Activated T-helper 17 cell treated with anti-CD3 and anti-CD28 coated beads, Interleukin-2, amount 50 U/mL, for 72 hours (primary cell): Measurements from ENCODE around the gene TTLL11. TPM values are rescaled to one million over a fixed set of nuclear protein-coding genes. Genes with fewer than 3 reads are reported as not detected.

Experiments
- ATAC-seq: fragments of 150-1000 bp; cut with Tn5 transposase; replicated peaks from 2 replicates; pipeline ENCODE4 v1.10.0; 2021; ENCODE audit warnings: mild to moderate bottlenecking, moderate library complexity
- H3K27ac Mint-ChIP-seq: one replicate; pipeline ENCODE4 v1.8.0; 2022; ENCODE audit warnings: mixed read lengths
- H3K27me3 Mint-ChIP-seq: one replicate; pipeline ENCODE4 v1.8.0; 2022; ENCODE audit warnings: mixed read lengths
- H3K36me3 Mint-ChIP-seq: one replicate; pipeline ENCODE4 v1.8.0; 2022; ENCODE audit warnings: low read depth, mild to moderate bottlenecking, mixed read lengths
- H3K4me1 Mint-ChIP-seq: one replicate; pipeline ENCODE4 v1.8.0; 2022; ENCODE audit warnings: mixed read lengths
- H3K4me3 Mint-ChIP-seq: one replicate; pipeline ENCODE4 v1.8.0; 2022; ENCODE audit warnings: mild to moderate bottlenecking, mixed read lengths
- H3K9me3 Mint-ChIP-seq: one replicate; pipeline ENCODE4 v1.8.0; 2022; ENCODE audit warnings: mixed read lengths
- total RNA-seq, 2 donors: library from RNA; stranded (reverse); gene quantifications; one replicate each; pipeline ENCODE4 v1.2.3, GENCODE V29; 2022

The TTLL11 gene
- total RNA-seq, 2 donors from 2014 or later, result 2.6 to 3.9 TPM

GRCh38 chr9:121917375-121918335 lies 175.5 kb downstream of the TTLL11 start:
- no peak overlapping the region for H3K27ac Mint-ChIP-seq
- no peaks in the 10 kb centered on the region for H3K9me3 Mint-ChIP-seq
- no peaks in the 10 kb centered on the region for H3K27me3 Mint-ChIP-seq
- H3K36me3 Mint-ChIP-seq, result no peaks in the 10 kb centered on the region
- H3K4me1 Mint-ChIP-seq, result no peaks in the 10 kb centered on the region
- H3K4me3 Mint-ChIP-seq, result no peak overlapping the region
- no peak for ATAC-seq

GRCh38 chr9:121915304-121915625 lies 177.8 kb downstream of the TTLL11 start:
- Mint-ChIP-seq H3K4me1 (no peaks in the 10 kb centered on the region), H3K4me3 (no peak overlapping the region), H3K9me3 (no peaks in the 10 kb centered on the region), H3K27me3 (peaks cover 3% of the 10 kb centered on the region), H3K36me3 (no peaks in the 10 kb centered on the region), H3K27ac (no peak overlapping the region)
- ATAC-seq, result no peak

- H3K36me3 Mint-ChIP-seq, result no peaks in the 10 kb centered on the region
- H3K9me3 Mint-ChIP-seq, result no peaks in the 10 kb centered on the region
- H3K4me3 Mint-ChIP-seq, result no peak overlapping the region
- no peaks in the 10 kb centered on the region for H3K4me1 Mint-ChIP-seq
- H3K27me3 Mint-ChIP-seq, result peaks cover 3% of the 10 kb centered on the region
- no peak overlapping the region for H3K27ac Mint-ChIP-seq
- no peak for ATAC-seq
Observed at GRCh38 chr9:121914604-121915303, 178.4 kb downstream of the TTLL11 start.

- no peak overlapping the region for H3K4me3 Mint-ChIP-seq
- H3K27ac Mint-ChIP-seq, result no peak overlapping the region
- no peak for ATAC-seq
- H3K36me3 Mint-ChIP-seq, result no peaks in the 10 kb centered on the region
- H3K9me3 Mint-ChIP-seq, result no peaks in the 10 kb centered on the region
- H3K27me3 Mint-ChIP-seq, result peaks cover 3% of the 10 kb centered on the region
- H3K4me1 Mint-ChIP-seq, result no peaks in the 10 kb centered on the region
Observed at GRCh38 chr9:121914017-121914595, 179.0 kb downstream of the TTLL11 start.

GRCh38 chr9:121912812-121913627 lies 180.1 kb downstream of the TTLL11 start:
- Mint-ChIP-seq H3K4me1 (no peaks in the 10 kb centered on the region), H3K9me3 (no peaks in the 10 kb centered on the region), H3K27me3 (peaks cover 3% of the 10 kb centered on the region), H3K4me3 (no peak overlapping the region), H3K27ac (no peak overlapping the region), H3K36me3 (no peaks in the 10 kb centered on the region)
- no peak for ATAC-seq

- no peak overlapping the region for H3K27ac Mint-ChIP-seq
- H3K4me1 Mint-ChIP-seq, result no peaks in the 10 kb centered on the region
- no peaks in the 10 kb centered on the region for H3K9me3 Mint-ChIP-seq
- H3K4me3 Mint-ChIP-seq, result no peak overlapping the region
- H3K27me3 Mint-ChIP-seq, result peaks cover 3% of the 10 kb centered on the region
- no peaks in the 10 kb centered on the region for H3K36me3 Mint-ChIP-seq
- ATAC-seq, result no peak
Observed at GRCh38 chr9:121910491-121911040, 182.5 kb downstream of the TTLL11 start.

GRCh38 chr9:121909111-121909510 lies 184.0 kb downstream of the TTLL11 start:
- ATAC-seq, result no peak
- H3K4me1 Mint-ChIP-seq, result no peaks in the 10 kb centered on the region
- H3K36me3 Mint-ChIP-seq, result no peaks in the 10 kb centered on the region
- no peaks in the 10 kb centered on the region for H3K9me3 Mint-ChIP-seq
- peaks cover 3% of the 10 kb centered on the region for H3K27me3 Mint-ChIP-seq
- H3K27ac Mint-ChIP-seq, result no peak overlapping the region
- H3K4me3 Mint-ChIP-seq, result no peak overlapping the region

- no peaks in the 10 kb centered on the region for H3K36me3 Mint-ChIP-seq
- H3K4me3 Mint-ChIP-seq, result no peak overlapping the region
- H3K27me3 Mint-ChIP-seq, result no peaks in the 10 kb centered on the region
- no peak for ATAC-seq
- no peaks in the 10 kb centered on the region for H3K4me1 Mint-ChIP-seq
- H3K27ac Mint-ChIP-seq, result no peak overlapping the region
- H3K9me3 Mint-ChIP-seq, result no peaks in the 10 kb centered on the region
Observed at GRCh38 chr9:121906074-121906870, 186.8 kb downstream of the TTLL11 start.

GRCh38 chr9:121902461-121903135 lies 190.5 kb downstream of the TTLL11 start:
- Mint-ChIP-seq H3K27me3 (no peaks in the 10 kb centered on the region), H3K9me3 (peaks cover 5% of the 10 kb centered on the region), H3K27ac (no peak overlapping the region), H3K4me1 (no peaks in the 10 kb centered on the region), H3K4me3 (no peak overlapping the region), H3K36me3 (no peaks in the 10 kb centered on the region)
- no peak for ATAC-seq

GRCh38 chr9:121901616-121902015 lies 191.5 kb downstream of the TTLL11 start:
- no peak for ATAC-seq
- Mint-ChIP-seq H3K27me3 (no peaks in the 10 kb centered on the region), H3K27ac (no peak overlapping the region), H3K4me3 (no peak overlapping the region), H3K9me3 (peaks cover 5% of the 10 kb centered on the region), H3K36me3 (no peaks in the 10 kb centered on the region), H3K4me1 (no peaks in the 10 kb centered on the region)

GRCh38 chr9:121900163-121900562 lies 192.9 kb downstream of the TTLL11 start:
- Mint-ChIP-seq H3K27me3 (no peaks in the 10 kb centered on the region), H3K4me3 (no peak overlapping the region), H3K36me3 (no peaks in the 10 kb centered on the region), H3K9me3 (peaks cover 5% of the 10 kb centered on the region), H3K27ac (no peak overlapping the region), H3K4me1 (no peaks in the 10 kb centered on the region)
- ATAC-seq, result no peak

- no peak overlapping the region for H3K27ac Mint-ChIP-seq
- H3K27me3 Mint-ChIP-seq, result no peaks in the 10 kb centered on the region
- no peaks in the 10 kb centered on the region for H3K36me3 Mint-ChIP-seq
- no peak overlapping the region for H3K4me3 Mint-ChIP-seq
- H3K9me3 Mint-ChIP-seq, result peaks cover 5% of the 10 kb centered on the region
- H3K4me1 Mint-ChIP-seq, result no peaks in the 10 kb centered on the region
- no peak for ATAC-seq
Observed at GRCh38 chr9:121898856-121899255, 194.3 kb downstream of the TTLL11 start.

- no peaks in the 10 kb centered on the region for H3K27me3 Mint-ChIP-seq
- H3K36me3 Mint-ChIP-seq, result no peaks in the 10 kb centered on the region
- H3K9me3 Mint-ChIP-seq, result peaks cover 5% of the 10 kb centered on the region
- no peaks in the 10 kb centered on the region for H3K4me1 Mint-ChIP-seq
- H3K4me3 Mint-ChIP-seq, result no peak overlapping the region
- no peak overlapping the region for H3K27ac Mint-ChIP-seq
- no peak for ATAC-seq
Observed at GRCh38 chr9:121897140-121897539, 196.0 kb downstream of the TTLL11 start.
